ENCODE data around the gene TMEM200B. TPM values are rescaled to one million over a fixed set of nuclear protein-coding genes. Genes with fewer than 3 reads are reported as not detected.

TMEM200B gene
- polyA plus RNA-seq, 2 of the 4 experiments (the other 2 are of a cell fraction) = 0.08 to 0.37 TPM

DNA sequence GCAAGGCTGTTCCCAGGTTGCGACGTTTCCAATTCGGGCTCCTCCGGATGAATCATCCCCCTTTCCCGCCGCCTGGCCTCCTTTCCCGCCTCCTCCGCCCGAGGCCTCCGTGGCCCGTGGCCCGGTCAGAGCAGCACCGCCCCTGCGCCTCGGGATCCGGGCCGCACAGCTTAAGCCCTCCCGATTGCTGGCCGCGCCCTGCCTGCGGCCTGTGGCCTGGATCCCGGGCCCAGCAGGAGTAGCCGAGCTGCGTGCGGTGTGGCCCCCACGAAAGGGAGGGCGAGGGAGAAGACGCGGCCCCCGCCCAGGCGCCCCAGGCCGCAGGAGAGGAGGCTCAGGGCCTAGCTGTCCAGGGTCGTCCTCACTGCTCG lies 1.0 kb downstream of the TMEM200B start:
- ChIA-PET POLR2A (no interaction called here), CTCF (interaction anchor here (1.2 to 2.4 kb wide), 2 partner anchors 12 to 22 kb away, joined by 3 to 9 read pairs; no protein-coding TSS in a partner anchor)
- no peaks in the 10 kb centered on the region for H3K9me3 ChIP-seq
- no peaks in the 10 kb centered on the region for H3K4me1 ChIP-seq
- H3K4me3 ChIP-seq = no peak overlapping the region
- no peak overlapping the region for H3K27ac ChIP-seq
- FAIRE-seq (no peak), DNase-seq (ENCODE audit: low read depth in 1 of 2, low spot score in 1 of 2) (no peak), ATAC-seq (no peak)
- 80% methylated on average over 2 of the region's 34 CpGs for WGBS (ENCODE audit: missing lambda C conversion rate)
- no peak overlapping the region for H3K4me2 ChIP-seq
- TF ChIP-seq ZC3H11A (IDR thresholded peaks at IDR 0.05) (no peak), GATA3 (IDR thresholded peaks at IDR 0.05; ENCODE audit: borderline replicate concordance) (no peak), KDM5A (IDR thresholded peaks at IDR 0.05) (no peak), SMC3 (IDR thresholded peaks at IDR 0.05) (no peak), PHF8 (IDR thresholded peaks at IDR 0.05; ENCODE audit: borderline replicate concordance, low read depth) (no peak), BHLHE40 (IDR thresholded peaks at IDR 0.05; ENCODE audit: low read depth, low read length) (no peak), MAFK (IDR thresholded peaks at IDR 0.05; ENCODE audit: partially characterized antibody) (no peak), CBX8 (IDR thresholded peaks at IDR 0.05) (no peak), CTCF (IDR thresholded peaks at IDR 0.05) (no peak), HDAC2 (IDR thresholded peaks at IDR 0.05) (no peak), RCOR1 (IDR thresholded peaks at IDR 0.05; ENCODE audit: low read depth, low read length) (no peak), EP300 (IDR thresholded peaks at IDR 0.05) (no peak), HOXA7 (CRISPR knock-in tag; IDR thresholded peaks at IDR 0.05) (no peak), FOXS1 (CRISPR knock-in tag; IDR thresholded peaks at IDR 0.05) (no peak), CBX2 (IDR thresholded peaks at IDR 0.05; ENCODE audit: borderline replicate concordance, low read depth) (no peak), EHF (CRISPR knock-in tag; IDR thresholded peaks at IDR 0.05) (no peak)
- TF ChIP-seq, protein P1, sequence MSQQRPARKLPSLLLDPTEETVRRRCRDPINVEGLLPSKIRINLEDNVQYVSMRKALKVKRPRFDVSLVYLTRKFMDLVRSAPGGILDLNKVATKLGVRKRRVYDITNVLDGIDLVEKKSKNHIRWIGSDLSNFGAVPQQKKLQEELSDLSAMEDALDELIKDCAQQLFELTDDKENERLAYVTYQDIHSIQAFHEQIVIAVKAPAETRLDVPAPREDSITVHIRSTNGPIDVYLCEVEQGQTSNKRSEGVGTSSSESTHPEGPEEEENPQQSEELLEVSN (IDR thresholded peaks at IDR 0.05; ENCODE audit: borderline replicate concordance, low read depth) = no peak
- TF ChIP-seq, protein P2, sequence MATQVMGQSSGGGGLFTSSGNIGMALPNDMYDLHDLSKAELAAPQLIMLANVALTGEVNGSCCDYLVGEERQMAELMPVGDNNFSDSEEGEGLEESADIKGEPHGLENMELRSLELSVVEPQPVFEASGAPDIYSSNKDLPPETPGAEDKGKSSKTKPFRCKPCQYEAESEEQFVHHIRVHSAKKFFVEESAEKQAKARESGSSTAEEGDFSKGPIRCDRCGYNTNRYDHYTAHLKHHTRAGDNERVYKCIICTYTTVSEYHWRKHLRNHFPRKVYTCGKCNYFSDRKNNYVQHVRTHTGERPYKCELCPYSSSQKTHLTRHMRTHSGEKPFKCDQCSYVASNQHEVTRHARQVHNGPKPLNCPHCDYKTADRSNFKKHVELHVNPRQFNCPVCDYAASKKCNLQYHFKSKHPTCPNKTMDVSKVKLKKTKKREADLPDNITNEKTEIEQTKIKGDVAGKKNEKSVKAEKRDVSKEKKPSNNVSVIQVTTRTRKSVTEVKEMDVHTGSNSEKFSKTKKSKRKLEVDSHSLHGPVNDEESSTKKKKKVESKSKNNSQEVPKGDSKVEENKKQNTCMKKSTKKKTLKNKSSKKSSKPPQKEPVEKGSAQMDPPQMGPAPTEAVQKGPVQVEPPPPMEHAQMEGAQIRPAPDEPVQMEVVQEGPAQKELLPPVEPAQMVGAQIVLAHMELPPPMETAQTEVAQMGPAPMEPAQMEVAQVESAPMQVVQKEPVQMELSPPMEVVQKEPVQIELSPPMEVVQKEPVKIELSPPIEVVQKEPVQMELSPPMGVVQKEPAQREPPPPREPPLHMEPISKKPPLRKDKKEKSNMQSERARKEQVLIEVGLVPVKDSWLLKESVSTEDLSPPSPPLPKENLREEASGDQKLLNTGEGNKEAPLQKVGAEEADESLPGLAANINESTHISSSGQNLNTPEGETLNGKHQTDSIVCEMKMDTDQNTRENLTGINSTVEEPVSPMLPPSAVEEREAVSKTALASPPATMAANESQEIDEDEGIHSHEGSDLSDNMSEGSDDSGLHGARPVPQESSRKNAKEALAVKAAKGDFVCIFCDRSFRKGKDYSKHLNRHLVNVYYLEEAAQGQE (IDR thresholded peaks at IDR 0.05) = no peak

- DNase-seq (ENCODE audit: low read depth in 1 of 2, low spot score in 1 of 2) (no peak), ATAC-seq (no peak), FAIRE-seq (no peak)
- Histone ChIP-seq H3K9me3 (no peaks in the 10 kb centered on the region), H3K4me2 (no peak overlapping the region), H3K27ac (no peak overlapping the region; a peak in 1 of 6 replicates), H3K4me1 (no peaks in the 10 kb centered on the region), H3K4me3 (no peak overlapping the region)
- ChIA-PET POLR2A (no interaction called here), CTCF (interaction anchor here (0.9 to 2.4 kb wide), 9 partner anchors 9 to 1587 kb away, joined by 3 to 9 read pairs (median 5); no protein-coding TSS in a partner anchor)
- WGBS (ENCODE audit: missing lambda C conversion rate) = 96% methylated on average over 38 of the region's 81 CpGs
- TF ChIP-seq EHMT2 (IDR thresholded peaks at IDR 0.05; ENCODE audit: low read depth) = no peak
- no peak for TF ChIP-seq NR3C1 (IDR thresholded peaks at IDR 0.05)
- TF ChIP-seq, protein P3, sequence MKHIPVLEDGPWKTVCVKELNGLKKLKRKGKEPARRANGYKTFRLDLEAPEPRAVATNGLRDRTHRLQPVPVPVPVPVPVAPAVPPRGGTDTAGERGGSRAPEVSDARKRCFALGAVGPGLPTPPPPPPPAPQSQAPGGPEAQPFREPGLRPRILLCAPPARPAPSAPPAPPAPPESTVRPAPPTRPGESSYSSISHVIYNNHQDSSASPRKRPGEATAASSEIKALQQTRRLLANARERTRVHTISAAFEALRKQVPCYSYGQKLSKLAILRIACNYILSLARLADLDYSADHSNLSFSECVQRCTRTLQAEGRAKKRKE (CRISPR knock-in tag; IDR thresholded peaks at IDR 0.05; ENCODE audit: low read depth) = no peak
These were observed 1.6 kb downstream of the TMEM200B start for GRCh38 chr1:29121936-29122681.

All from A549 (cell line).